Parathyroid adenoma (tissue), 2 donors: ENCODE results near the gene HAND2.

Source experiments
- H2AFZ ChIP-seq: fragments of 300-600 bp; sonication (generic); one replicate; pipeline ENCODE4 v1.7.0; 2017; ENCODE audit warnings: antibody characterized with exemption, mild to moderate bottlenecking
- H3K27ac ChIP-seq: fragments of 300-600 bp; sonication (generic); one replicate; pipeline ENCODE4 v1.7.0; 2017
- H3K27me3 ChIP-seq: fragments of 300-600 bp; sonication (generic); one replicate; pipeline ENCODE4 v1.7.0; 2017; ENCODE audit warnings: low read length; ENCODE audit not compliant: control insufficient read depth, insufficient read depth
- H3K36me3 ChIP-seq: fragments of 300-600 bp; sonication (generic); one replicate; pipeline ENCODE4 v1.7.0; 2017; ENCODE audit warnings: low read length; ENCODE audit not compliant: control insufficient read depth, insufficient read depth
- H3K4me1 ChIP-seq: fragments of 300-600 bp; sonication (generic); one replicate; pipeline ENCODE4 v1.7.0; 2017; ENCODE audit warnings: control low read depth
- H3K4me2 ChIP-seq: fragments of 300-600 bp; sonication (generic); one replicate; pipeline ENCODE4 v1.7.0; 2017; ENCODE audit warnings: low read length
- H3K4me3 ChIP-seq: fragments of 300-600 bp; sonication (generic); one replicate; pipeline ENCODE4 v1.7.0; 2017; ENCODE audit warnings: low read depth, low read length
- H3K79me2 ChIP-seq: fragments of 300-600 bp; sonication (generic); one replicate; pipeline ENCODE4 v1.7.0; 2017; ENCODE audit warnings: control low read depth
- H3K9ac ChIP-seq: fragments of 300-600 bp; sonication (generic); one replicate; pipeline ENCODE4 v1.7.0; 2017; ENCODE audit warnings: mild to moderate bottlenecking
- H3K9me3 ChIP-seq: fragments of 300-600 bp; sonication (generic); one replicate; pipeline ENCODE4 v1.7.0; 2017; ENCODE audit warnings: low read length; ENCODE audit not compliant: control insufficient read depth
- CTCF ChIP-seq: fragments of 300-600 bp; sonication (generic); IDR thresholded peaks from one replicate; pipeline ENCODE4 v1.7.0; 2017; ENCODE audit warnings: antibody characterized with exemption, mild to moderate bottlenecking
- donor health status: primary hyperparathyroidism.

The HAND2 gene

GRCh38 chr4:173529477-173530325 lies at the start of gene HAND2:
Gene HAND2 (minus strand): TSS chr4:173530229. CDS start chr4:173529289, 940 bp downstream.
- Histone ChIP-seq H3K9me3 (no peaks in the 10 kb centered on the region), H3K4me3 (no peak within 1 kb of the TSS), H3K9ac (no peak within 1 kb of the TSS), H3K36me3 (no peaks in the 10 kb centered on the region), H3K27ac (no peak within 1 kb of the TSS), H3K4me2 (peak within 1 kb of the TSS; percentile 47), H3K79me2 (no peaks in the 10 kb centered on the region), H3K4me1 (no peaks in the 10 kb centered on the region), H3K27me3 (peaks cover 31% of the 10 kb centered on the region), H2AFZ (no peak within 1 kb of the TSS)
- TF ChIP-seq CTCF, result no peak

DNA sequence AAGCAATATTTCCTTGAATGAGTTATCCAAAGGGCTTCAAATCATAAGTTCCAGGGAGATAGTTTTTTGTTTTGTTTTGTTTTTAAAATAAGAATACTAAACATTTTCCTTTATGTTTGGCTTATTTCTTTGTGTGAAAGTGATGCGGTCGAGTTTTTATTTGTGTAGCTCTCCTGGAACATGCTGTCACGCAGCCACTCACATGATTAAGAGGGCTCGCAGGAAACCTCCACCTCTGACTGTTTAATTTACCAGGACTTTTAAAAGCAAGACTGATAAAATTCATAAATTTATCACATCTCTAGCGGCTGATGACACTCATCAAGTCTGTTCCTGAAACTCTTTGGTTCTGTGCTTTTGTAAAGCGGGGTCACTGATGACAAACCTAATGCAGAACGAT lies 48.9 kb upstream of the HAND2 start:
- Histone ChIP-seq H3K9ac (no peak overlapping the region), H3K27ac (no peak overlapping the region), H3K4me2 (no peak overlapping the region), H3K27me3 (no peaks in the 10 kb centered on the region), H3K4me3 (no peak overlapping the region), H3K9me3 (no peaks in the 10 kb centered on the region), H2AFZ (no peak overlapping the region), H3K79me2 (no peaks in the 10 kb centered on the region), H3K36me3 (no peaks in the 10 kb centered on the region), H3K4me1 (no peaks in the 10 kb centered on the region)
- TF ChIP-seq CTCF, result no peak

DNA sequence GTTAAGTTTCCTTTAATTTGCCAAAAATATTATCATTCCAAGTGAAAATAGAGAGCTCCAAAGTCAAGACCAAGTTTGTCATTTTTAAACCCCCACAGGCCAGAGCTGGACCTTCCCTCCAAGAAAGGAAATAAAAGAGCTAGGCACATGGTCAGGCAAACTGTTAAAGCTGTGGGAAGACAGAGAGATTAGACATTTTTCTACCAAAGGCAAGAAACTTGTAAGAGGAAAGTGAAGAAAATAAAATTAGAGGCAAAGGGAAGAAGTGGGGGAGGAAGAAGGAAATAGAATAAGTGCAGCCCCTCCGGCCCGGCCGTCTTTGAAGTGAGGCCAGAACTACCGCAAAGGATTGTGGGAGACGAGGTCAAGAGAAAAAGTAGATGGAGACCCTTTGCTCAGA lies 47.9 kb upstream of the HAND2 start:
- H3K9me3 ChIP-seq, result no peaks in the 10 kb centered on the region
- no peaks in the 10 kb centered on the region for H3K27me3 ChIP-seq
- no peak overlapping the region for H3K27ac ChIP-seq
- H3K4me1 ChIP-seq, result no peaks in the 10 kb centered on the region
- no peaks in the 10 kb centered on the region for H3K79me2 ChIP-seq
- H3K36me3 ChIP-seq, result no peaks in the 10 kb centered on the region
- no peak for TF ChIP-seq CTCF
- no peak overlapping the region for H3K4me3 ChIP-seq
- H2AFZ ChIP-seq, result no peak overlapping the region
- no peak overlapping the region for H3K4me2 ChIP-seq
- no peak overlapping the region for H3K9ac ChIP-seq

GRCh38 chr4:173575482-173576152 lies 45.6 kb upstream of the HAND2 start:
- TF ChIP-seq CTCF, result no peak
- H3K27me3 ChIP-seq, result no peaks in the 10 kb centered on the region
- no peak overlapping the region for H3K4me2 ChIP-seq
- H3K4me3 ChIP-seq, result no peak overlapping the region
- no peaks in the 10 kb centered on the region for H3K9me3 ChIP-seq
- H3K36me3 ChIP-seq, result no peaks in the 10 kb centered on the region
- H3K79me2 ChIP-seq, result no peaks in the 10 kb centered on the region
- no peaks in the 10 kb centered on the region for H3K4me1 ChIP-seq
- H3K9ac ChIP-seq, result no peak overlapping the region
- no peak overlapping the region for H2AFZ ChIP-seq
- no peak overlapping the region for H3K27ac ChIP-seq
